Esophagus muscularis mucosa (tissue), 4 donors: ENCODE data around the gene LMAN2.

Source experiments
- CTCF ChIP-seq, 3 experiments: fragments of 200-600 bp in 2 of 3; fragments of 450-650 bp in 1 of 3; sonication (generic) in 2 of 3; IDR thresholded peaks; one replicate each; pipeline ENCODE4 v1.5.1; 2017 to 2019; ENCODE audit warnings: antibody characterized with exemption in 3 of 3, mild to moderate bottlenecking in 2 of 3, moderate library complexity in 1 of 3
- EP300 ChIP-seq: sonication (generic); formaldehyde crosslinking; IDR thresholded peaks from one replicate; pipeline ENCODE4 v1.6.1; 2017; ENCODE audit warnings: antibody characterized with exemption
- POLR2A ChIP-seq: fragments of 450-650 bp; IDR thresholded peaks from one replicate; pipeline ENCODE4 v1.6.1; 2017; ENCODE audit warnings: antibody characterized with exemption, moderate library complexity, mild to moderate bottlenecking, low read depth
- POLR2AphosphoS5 ChIP-seq, 2 donors: sonication (generic); formaldehyde crosslinking; IDR thresholded peaks; one replicate each; pipeline ENCODE4 v1.6.1; 2017; ENCODE audit warnings: antibody characterized with exemption in 2 of 2

DNA sequence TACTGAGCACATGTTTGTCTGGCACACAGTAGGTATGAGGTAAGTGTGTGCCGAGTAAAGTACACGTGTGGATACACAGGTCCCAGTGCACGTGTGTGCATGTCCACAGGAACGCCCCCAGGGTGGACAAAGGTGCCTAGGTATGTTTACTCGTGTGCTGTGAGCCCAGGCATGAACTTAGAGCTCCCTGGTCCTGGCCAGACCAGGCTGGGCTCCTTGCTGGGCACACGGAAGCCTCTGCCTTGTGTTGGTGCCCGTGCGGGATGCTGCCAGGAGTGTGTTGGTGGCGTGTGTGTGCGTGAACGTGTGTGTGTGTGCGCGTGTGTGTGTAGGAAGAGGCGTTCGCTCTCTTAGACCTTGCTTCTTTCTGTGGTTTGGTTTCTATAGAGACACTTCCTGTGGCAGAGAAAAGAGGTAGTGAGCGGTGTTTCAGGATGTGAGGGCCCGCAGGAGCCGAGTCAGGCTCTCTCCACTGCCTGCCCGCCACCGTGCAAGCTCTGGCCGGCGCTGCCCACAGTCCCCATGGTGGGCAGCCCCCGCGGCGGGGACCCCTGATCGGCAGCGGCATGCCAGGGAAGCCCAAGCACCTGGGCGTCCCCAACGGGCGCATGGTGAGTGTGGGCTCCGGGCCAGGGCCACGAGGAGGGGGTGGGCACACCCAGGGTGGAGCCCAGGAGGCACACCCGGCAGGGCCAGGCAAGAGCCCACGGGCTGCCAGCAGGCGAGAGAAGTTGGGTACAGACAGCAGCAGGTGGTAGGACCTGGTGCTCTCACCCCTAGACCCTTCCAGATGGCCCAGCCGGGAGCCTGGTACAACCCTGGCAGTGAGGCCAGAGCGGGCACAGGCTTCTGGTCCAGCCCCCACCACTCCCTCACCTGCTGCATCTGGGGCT lies 6.2 kb upstream of the LMAN2 start, which contains the start of gene RGS14:
- no peak for TF ChIP-seq CTCF (IDR thresholded peaks at IDR 0.05)
- TF ChIP-seq POLR2AphosphoS5 (IDR thresholded peaks at IDR 0.05): no peak
- no peak for TF ChIP-seq POLR2A
- no peak for TF ChIP-seq EP300
